Vagina (tissue), 2 donors: ENCODE measurements around the gene AUH.

Source experiments
- POLR2A ChIP-seq, 2 donors: fragments of 450-650 bp; IDR thresholded peaks; one replicate each; pipeline ENCODE4 v1.6.1; 2017; ENCODE audit warnings: antibody characterized with exemption in 2 of 2, mild to moderate bottlenecking in 2 of 2, moderate library complexity in 2 of 2
- TF ChIP-seq, protein P1 (sequence below), 3 experiments: fragments of 450-650 bp in 2 of 3; fragments of 200-600 bp in 1 of 3; sonication (generic) in 1 of 3; IDR thresholded peaks; one replicate each; pipeline ENCODE4 v1.5.1; 2017 to 2019; ENCODE audit warnings: antibody characterized with exemption in 3 of 3, mild to moderate bottlenecking in 2 of 3, moderate library complexity in 2 of 3

DNA sequence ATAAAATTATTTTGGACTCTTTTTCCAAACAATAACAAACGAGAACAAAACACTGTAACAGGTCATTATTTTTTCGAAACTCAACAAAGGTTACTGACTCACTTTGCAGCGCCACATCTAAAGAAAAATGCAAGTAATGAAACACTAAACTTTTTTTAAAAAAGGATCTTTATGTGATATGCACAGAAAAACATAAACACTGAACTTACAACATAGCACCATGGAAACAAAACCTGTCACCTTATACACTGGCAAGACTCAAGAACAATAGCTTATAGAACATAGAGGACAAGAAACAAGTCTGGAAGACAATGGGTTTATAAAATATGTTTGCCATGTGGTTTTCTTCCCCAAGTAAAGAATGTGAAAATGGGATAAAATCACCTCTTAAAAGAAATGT lies 85.2 kb downstream of the AUH start:
- TF ChIP-seq, protein P1, sequence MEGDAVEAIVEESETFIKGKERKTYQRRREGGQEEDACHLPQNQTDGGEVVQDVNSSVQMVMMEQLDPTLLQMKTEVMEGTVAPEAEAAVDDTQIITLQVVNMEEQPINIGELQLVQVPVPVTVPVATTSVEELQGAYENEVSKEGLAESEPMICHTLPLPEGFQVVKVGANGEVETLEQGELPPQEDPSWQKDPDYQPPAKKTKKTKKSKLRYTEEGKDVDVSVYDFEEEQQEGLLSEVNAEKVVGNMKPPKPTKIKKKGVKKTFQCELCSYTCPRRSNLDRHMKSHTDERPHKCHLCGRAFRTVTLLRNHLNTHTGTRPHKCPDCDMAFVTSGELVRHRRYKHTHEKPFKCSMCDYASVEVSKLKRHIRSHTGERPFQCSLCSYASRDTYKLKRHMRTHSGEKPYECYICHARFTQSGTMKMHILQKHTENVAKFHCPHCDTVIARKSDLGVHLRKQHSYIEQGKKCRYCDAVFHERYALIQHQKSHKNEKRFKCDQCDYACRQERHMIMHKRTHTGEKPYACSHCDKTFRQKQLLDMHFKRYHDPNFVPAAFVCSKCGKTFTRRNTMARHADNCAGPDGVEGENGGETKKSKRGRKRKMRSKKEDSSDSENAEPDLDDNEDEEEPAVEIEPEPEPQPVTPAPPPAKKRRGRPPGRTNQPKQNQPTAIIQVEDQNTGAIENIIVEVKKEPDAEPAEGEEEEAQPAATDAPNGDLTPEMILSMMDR (IDR thresholded peaks at IDR 0.05), result no peak
- no peak for TF ChIP-seq POLR2A (IDR thresholded peaks at IDR 0.05)
